Activated CD8-positive, alpha-beta memory T cell treated with anti-CD3 and anti-CD28 coated beads, Interleukin-2, amount 50 U/mL, for 1 hour (primary cell): ENCODE measurements around the gene LCP2.

Source experiments
- DNase-seq: peaks from one replicate; pipeline ENCODE4 v3.0.0-alpha.2; 2020; ENCODE audit errors: extremely low read depth

LCP2 gene

DNA sequence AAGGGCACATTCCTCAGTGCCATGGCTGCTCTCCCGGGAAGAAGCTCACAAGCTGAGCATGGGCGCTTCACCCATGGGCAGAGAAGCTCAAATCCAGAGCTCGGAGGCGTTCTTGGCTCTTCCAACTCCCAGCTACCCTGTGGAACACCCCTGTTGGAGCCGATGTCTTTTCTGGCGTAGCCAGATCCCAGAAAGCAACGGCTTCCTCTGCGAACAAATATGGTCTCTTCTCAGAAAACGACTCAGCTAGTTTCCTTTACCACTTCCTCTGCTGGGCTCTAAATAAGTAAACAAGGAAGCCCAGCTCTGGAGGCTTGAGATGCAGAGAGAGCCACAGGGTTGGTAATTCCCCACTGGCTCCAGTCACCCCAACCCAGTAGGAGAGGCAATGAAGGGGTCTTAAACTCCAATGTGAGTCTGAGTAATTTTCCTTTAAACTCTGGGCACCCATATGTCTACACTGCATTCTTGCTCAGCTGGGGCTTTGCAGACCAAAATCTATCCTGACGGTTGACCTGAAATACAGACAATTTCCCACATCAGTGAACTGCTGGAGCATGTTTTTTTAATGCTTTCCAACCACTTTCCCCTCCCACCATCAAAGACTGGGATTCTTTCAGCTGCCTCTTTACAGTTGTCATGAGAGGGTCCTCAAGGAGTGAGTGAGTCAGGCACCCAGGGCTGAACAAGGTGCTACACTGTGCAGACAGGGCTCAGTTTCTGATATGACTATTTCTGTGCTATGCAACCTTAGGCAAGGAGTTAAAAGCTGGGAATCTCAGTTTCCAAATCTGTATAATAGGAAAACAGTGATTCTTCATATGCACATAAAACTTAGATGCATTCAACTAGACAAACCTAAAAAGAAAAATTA is at the start of gene LCP2:
TSS of gene LCP2 (minus strand) at position 189 of the 874 bp plus-strand sequence. CDS start at position 23, 166 bp downstream.
- DNase-seq = no peak

DNA sequence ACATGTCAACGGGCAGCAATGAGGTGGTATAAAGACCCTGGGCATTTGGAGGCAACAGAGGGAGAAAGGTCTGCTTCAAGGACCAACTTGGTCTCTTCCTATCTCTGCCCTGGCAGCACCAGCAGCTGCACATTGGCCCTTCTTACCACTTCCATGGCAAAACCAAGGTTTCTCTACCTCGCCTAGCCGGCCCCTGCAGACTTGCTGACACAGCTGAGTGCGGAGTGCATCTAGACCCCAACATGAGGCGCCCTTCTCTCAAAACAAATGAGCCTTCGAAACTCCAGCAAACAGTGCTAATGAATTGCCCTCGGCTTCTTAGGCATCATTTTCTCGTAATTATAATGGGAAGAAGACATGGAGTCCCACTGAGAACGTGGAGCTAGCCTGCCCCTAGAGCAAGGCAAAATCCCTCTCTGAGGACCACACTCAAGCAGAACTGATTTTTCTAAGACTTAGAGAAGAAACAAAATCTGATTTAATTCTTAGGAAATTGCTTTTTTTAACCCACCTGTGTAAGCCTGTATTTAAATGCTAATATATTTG is 49.5 kb upstream of the LCP2 start:
- no peak for DNase-seq

DNA sequence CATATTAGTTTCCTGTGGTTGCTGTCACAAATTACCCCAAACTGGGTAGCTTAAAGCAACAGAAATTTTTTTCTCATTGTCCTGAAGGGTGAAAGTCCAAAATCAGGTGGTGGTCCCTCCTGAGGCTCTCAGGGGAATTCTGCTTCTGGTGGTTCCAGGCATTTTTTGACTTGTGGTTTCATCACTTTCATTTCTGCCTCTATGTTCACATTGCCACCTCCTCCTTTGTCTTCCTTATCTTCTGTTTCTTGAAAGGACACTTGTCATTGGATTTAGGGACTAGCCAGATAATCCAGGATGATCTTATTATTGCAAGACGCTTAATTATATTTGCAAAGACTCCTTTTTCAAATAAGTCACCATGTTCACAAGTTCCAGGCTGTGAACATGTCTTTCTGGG is 48.4 kb upstream of the LCP2 start:
- no peak for DNase-seq

DNA sequence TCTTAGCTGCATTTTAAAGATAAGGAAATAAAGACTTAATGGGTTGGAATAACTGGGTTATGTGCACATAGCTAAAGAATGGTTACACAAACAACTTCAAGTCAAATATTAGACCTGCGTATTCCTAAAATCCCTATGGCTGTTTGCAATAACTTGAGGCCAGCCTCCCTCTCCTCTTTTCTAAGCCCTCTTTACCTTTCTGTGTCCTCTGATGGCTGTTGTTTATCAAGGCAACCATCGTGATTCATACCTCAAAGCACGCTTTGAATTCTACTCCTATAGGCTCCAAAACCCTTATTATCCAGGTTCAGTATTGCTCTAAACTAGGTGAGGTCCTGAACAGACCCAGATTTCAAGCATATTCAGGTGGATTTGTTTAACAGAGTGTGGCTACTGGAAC is 45.6 kb upstream of the LCP2 start:
- no peak for DNase-seq

DNA sequence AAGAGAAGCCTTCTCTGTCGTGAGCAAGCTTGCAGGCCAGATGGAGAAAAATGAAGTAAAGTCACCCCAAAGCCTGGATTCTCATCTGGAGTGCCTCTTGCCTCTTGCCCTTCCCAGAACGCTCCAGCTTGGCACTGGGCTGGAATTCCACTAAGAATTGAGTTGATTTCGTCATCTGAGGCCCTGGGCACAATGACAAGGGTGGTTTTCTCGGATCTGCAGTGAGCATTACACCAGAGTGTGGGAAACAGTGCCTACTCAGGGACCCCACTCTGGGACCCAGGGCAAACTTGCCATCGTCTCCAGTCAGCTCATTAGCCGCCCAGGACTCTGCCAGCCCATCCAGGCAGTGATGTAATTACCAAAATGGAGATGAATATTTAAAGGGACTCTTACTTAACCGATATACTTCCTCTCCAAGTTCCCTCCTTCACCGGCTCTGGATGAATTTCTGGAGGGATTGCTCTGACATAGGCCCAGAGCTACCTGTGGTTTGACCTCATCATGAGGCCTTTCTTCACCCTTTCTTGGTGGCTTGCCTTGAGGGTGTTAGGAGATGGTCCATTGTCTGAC is 44.7 kb upstream of the LCP2 start:
- no peak for DNase-seq

DNA sequence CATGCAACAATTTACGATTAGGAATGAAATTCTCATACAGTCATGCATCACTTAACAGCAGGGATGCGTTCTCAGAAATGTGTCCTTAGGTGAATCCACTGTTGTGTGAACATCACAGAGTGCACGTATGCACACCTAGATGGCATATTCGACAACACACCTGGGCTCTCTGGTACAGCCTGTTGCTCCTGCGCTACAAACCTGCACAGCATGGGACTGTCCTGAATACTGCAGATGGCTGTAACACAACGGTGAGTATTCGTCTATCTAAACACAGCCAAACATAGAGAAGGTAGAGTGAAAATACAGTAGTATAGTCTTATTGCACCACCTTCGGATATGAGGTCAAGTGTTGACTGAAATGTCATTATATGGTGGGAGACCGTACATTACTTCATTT is 44.0 kb upstream of the LCP2 start:
- no peak for DNase-seq

- no peak for DNase-seq
Observed at GRCh38 chr5:170339780-170340167, 42.2 kb upstream of the LCP2 start.

DNA sequence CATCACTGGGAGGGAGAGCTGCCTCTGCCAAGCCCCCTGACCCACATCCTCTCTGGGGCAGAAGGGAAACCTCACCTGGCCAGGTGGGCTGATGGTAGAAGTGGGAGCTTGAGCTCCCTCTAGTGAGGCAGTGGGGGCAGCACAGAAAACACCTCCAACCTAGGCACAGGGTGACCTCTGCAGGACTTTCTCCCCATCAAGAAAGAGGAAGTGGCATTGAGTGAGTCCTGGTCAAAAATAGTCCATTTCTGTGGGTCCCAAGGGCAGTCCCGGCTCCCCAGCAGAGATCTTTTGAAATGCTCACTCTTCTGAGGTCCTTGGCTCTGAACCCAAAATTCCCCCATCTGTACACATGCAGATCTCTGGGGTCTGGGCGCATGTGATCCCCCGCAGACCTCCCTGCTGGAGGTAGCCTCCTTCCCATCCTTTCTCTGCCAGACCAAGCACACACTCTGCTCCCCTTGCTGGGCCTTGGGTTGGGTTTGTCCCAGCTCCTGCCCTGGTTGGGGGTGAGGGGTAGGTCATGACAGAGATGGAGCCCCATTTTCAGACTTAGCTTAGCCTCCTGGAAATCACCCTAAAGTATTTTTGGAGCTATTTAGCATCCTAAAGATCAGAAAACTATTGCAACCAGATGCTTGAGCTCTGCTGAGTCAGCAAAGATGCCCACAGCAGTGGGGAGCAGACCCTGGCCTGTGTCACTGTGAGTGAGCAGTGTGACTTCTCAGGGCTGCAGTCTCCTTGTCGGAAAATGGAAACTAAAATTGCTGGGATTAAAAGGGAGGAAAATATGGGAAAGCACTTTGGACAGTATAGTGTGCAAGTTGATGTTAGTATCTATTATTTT is 41.6 kb upstream of the LCP2 start:
- DNase-seq = peak; percentile 35

- no peak for DNase-seq
Observed at GRCh38 chr5:170338291-170338690, 40.7 kb upstream of the LCP2 start.

DNA sequence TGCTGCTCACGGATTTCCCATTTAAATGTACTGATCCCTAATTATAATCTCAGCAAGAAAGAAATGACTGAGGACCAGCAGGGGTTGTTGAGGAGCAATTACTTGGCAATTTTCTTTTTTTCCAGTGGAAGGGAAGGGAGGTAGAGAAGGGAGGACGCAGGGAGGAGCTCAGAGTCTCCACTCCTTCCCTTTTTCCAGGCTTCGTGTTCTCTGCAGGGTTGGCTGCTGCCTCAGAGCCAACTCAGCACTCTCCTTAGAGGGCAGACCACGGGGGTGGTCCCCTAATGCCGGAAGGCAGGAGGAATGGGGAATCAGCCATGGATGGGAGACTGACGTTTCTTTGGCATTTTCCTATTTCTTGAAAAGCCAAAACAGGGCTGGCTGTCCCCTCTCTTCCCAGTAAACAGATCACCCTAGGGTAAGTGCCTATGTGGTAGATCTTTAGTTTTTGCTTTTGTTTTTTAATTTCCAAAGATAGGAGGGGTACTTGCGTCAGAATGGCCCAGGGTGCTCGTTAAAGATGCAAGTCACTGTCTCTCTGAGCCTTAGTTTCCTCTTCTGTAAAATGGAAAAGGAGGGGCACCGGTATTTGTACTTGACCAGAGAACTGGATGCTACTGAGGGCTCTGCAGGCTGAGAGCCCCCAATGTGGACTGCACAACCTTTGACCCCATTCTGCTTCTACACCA is 39.6 kb upstream of the LCP2 start:
- no peak for DNase-seq

DNA sequence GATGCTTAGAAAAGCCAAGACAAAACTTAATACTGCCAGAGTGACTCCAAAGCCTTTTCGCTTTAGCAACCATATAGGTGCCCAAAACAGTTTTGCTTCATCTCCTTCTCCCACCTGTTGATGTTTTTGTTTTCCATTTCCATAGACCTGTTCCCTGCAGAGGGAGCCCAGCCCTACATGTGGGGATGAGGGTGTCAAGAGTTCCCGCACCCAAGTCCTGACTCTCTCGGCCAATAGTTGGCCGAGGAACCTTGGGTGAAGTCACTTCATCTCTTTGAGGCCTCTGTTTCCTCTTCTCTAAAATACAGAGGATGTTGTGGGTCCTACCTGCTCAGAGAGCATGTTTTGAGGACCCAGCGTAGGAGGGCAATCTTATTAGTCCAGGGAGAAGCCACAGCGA is 38.5 kb upstream of the LCP2 start:
- DNase-seq = no peak

DNA sequence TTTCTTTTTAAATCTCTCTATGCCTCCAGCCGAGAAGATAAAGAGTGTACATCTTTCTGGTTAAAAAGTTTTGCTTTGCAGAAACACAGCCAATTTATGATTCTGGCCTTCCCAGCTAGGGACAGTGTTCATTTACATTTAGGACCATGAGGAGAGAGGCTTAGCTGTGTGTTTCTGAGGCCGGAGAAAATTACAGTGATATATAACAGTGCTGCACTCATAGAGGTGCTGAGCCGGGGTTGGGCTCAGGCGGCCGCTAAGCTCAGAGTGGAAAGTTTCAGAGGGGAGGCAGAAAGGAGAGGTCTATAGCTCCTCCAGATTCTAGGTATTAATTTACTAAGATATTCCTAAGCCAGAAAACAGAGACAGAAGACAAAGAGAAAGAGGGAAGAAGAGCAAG is 37.0 kb upstream of the LCP2 start:
- no peak for DNase-seq

- DNase-seq = no peak
Observed at GRCh38 chr5:170333161-170333910, 35.8 kb upstream of the LCP2 start.

GRCh38 chr5:170332058-170332457 is 34.5 kb upstream of the LCP2 start:
- DNase-seq = no peak

GRCh38 chr5:170330568-170331054 is 33.0 kb upstream of the LCP2 start:
- no peak for DNase-seq

GRCh38 chr5:170329524-170329923 is 31.9 kb upstream of the LCP2 start:
- no peak for DNase-seq

DNA sequence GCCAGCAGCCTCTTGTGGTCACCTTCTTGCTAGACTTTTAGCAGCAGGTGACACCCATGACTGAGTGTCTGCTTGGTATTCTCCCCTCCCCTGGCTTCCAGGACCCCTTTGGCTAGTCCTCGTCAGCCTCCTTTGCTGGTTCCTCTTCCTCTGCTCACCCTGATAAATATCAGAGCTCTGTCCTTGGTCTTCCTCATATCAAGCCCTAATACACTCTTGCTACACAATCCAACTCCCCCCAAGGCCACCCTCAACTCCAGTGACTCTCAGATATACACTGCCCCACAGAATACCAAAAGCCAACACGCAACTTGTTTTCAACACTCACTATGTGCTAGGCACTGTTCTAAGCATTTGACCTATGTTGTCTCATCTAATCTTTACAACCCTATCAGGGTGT is 30.3 kb upstream of the LCP2 start:
- no peak for DNase-seq

DNA sequence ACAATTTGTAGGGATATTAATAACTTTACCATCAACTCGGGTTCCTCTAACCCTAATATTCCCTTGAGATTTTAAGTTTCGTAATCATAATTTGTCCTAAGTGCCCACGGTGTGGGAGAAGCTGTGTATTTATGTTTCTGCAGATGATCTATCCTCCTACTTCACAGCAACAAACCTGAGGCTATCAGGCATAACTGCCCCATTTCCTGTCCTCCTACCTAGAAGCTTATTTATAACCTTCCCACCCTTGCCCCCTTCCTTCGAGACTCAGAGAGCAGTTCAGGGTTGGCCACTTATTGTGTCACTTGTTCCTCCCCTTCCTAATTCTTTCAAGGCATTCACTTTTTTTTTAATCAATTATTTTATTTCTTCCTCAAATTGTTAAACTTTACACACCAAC is 29.6 kb upstream of the LCP2 start:
- DNase-seq = no peak

- DNase-seq = no peak
Observed at GRCh38 chr5:170319301-170319700, 21.7 kb upstream of the LCP2 start.

GRCh38 chr5:170317499-170317898 is 19.9 kb upstream of the LCP2 start:
- no peak for DNase-seq

GRCh38 chr5:170316937-170317336 is 19.4 kb upstream of the LCP2 start:
- DNase-seq = no peak
